Thyroid gland (tissue), 4 donors: ENCODE data around the gene OLFM1. TPM values are rescaled to one million over a fixed set of nuclear protein-coding genes. Genes with fewer than 3 reads are reported as not detected.

Experiments
- DNase-seq, 2 donors: peaks; one replicate each; pipeline ENCODE4 v3.0.0-alpha.2; 2019
- H3K27ac ChIP-seq, 3 donors: fragments of 200-600 bp; sonication (generic); 1 replicate in 2 of 3; 2 replicates in 1 of 3; pipeline ENCODE4 v1.5.1; 2016 to 2019; ENCODE audit warnings: mild to moderate bottlenecking in 1 of 3, moderate library complexity in 1 of 3
- H3K27me3 ChIP-seq: fragments of 200-600 bp; sonication (generic); one replicate; pipeline ENCODE4 v1.5.1; 2019
- H3K36me3 ChIP-seq, 2 donors: fragments of 200-600 bp; sonication (generic); one replicate each; pipeline ENCODE4 v1.5.1; 2016 to 2019
- H3K4me1 ChIP-seq, 2 donors: fragments of 200-600 bp; sonication (generic); one replicate each; pipeline ENCODE4 v1.5.1; 2017 to 2019
- H3K4me3 ChIP-seq, 3 donors: fragments of 200-600 bp; sonication (generic); replicated peaks in 1 of 3; 1 replicate in 2 of 3; 2 replicates in 1 of 3; pipeline ENCODE4 v1.5.1; 2016; ENCODE audit warnings: mild to moderate bottlenecking in 1 of 3
- H3K9me3 ChIP-seq: fragments of 200-600 bp; sonication (generic); one replicate; pipeline ENCODE4 v1.5.1; 2017
- POLR2A ChIP-seq, 2 donors: fragments of 450-650 bp; IDR thresholded peaks; one replicate each; pipeline ENCODE4 v1.6.1; 2017; ENCODE audit warnings: antibody characterized with exemption in 2 of 2, mild to moderate bottlenecking in 2 of 2, moderate library complexity in 1 of 2
- WGBS, 2 donors: methylation state at CpG; one replicate each; pipeline ENCODE4 v1.1.5; 2017; 5-methylcytosine and 5-hydroxymethylcytosine counted together
- intact Hi-C: fragments of 100-400 bp; cut with DNase I; formaldehyde crosslinking; loops from one replicate; pipeline ENCODE4 v1.15.1; 2023
- total RNA-seq, 4 donors: library from RNA; depleted of rRNA; stranded (reverse); fragments of >200 nt; gene quantifications; one replicate each; pipeline ENCODE4 v1.2.3, GENCODE V29; 2016
- TF ChIP-seq, protein P1 (sequence below), 6 experiments: fragments of 200-600 bp in 3 of 6; fragments of 450-650 bp in 3 of 6; sonication (generic) in 3 of 6; IDR thresholded peaks; one replicate each; pipeline ENCODE4 v1.5.1; 2016 to 2019; ENCODE audit warnings: antibody characterized with exemption in 6 of 6, mild to moderate bottlenecking in 2 of 6, inconsistent platforms in 1 of 6, moderate library complexity in 1 of 6

OLFM1 gene
- total RNA-seq, 4 donors from 2014 or later = 7.2 to 25.8 (median 17.4) TPM

DNA sequence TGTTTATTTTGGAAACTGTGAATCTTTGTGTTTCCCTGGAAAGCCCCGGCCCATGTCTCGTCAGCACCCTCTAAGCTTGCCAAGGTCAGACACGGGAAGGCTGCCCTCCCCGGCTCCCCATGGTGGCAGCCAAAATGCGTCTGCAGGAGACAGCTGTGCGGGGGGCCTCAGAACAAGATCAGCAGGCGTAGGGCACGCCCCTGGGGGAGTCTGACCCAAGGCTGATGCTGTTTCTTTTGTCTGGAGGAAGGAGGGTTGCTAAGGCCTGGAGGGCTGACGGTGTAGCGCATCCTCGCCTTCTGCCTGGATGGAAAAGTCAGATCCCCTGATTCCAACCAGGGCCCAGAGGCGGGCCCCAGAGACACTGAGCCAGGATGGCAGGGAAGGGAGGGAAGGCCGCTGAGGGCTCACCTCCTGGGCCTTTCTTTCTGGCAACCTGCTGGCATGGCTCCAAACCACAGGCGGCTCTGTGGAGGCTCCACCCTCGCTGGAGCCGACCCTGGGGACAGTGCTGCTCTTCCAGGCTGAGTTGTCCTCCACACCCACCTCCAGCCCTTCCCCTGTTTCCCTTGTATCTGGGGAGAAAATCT lies 57.2 kb downstream of the OLFM1 start:
- Histone ChIP-seq H3K36me3 (no peaks in the 10 kb centered on the region), H3K27me3 (no peaks in the 10 kb centered on the region), H3K4me3 (no peak overlapping the region), H3K9me3 (no peaks in the 10 kb centered on the region), H3K4me1 (peaks cover 0 to 12% of the 10 kb centered on the region in 2 donors), H3K27ac (no peak overlapping the region)
- intact Hi-C loops = no loop called here
- TF ChIP-seq, protein P1, sequence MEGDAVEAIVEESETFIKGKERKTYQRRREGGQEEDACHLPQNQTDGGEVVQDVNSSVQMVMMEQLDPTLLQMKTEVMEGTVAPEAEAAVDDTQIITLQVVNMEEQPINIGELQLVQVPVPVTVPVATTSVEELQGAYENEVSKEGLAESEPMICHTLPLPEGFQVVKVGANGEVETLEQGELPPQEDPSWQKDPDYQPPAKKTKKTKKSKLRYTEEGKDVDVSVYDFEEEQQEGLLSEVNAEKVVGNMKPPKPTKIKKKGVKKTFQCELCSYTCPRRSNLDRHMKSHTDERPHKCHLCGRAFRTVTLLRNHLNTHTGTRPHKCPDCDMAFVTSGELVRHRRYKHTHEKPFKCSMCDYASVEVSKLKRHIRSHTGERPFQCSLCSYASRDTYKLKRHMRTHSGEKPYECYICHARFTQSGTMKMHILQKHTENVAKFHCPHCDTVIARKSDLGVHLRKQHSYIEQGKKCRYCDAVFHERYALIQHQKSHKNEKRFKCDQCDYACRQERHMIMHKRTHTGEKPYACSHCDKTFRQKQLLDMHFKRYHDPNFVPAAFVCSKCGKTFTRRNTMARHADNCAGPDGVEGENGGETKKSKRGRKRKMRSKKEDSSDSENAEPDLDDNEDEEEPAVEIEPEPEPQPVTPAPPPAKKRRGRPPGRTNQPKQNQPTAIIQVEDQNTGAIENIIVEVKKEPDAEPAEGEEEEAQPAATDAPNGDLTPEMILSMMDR (IDR thresholded peaks at IDR 0.05) = no peak
- TF ChIP-seq POLR2A (IDR thresholded peaks at IDR 0.05) = no peak
- WGBS, 2 donors = 27 to 43% methylated on average over 11 to 16 of the region's 16 CpGs
- no peak for DNase-seq

DNA sequence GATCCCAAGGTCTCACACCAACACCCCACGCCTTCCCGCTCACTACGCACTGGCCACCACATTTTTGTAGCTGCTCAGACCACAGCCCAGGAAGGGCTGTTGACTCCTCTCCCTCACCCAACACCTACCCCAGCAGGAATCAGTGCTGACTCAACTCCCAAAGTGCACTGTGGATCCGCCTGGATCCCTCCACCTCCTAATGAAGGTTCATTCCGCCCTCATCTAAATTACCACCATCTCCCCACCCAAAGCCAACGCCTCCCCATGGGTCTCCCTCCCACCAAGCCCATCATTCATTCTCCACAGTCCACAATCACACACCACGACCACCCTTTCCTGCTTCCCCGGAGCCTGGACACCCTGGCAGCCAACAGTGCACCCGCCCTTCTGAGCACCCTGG lies 57.8 kb downstream of the OLFM1 start:
- Histone ChIP-seq H3K4me1 (peaks cover 0 to 12% of the 10 kb centered on the region in 2 donors), H3K9me3 (no peaks in the 10 kb centered on the region), H3K27me3 (no peaks in the 10 kb centered on the region), H3K36me3 (no peaks in the 10 kb centered on the region), H3K4me3 (no peak overlapping the region), H3K27ac (no peak overlapping the region)
- DNase-seq = no peak
- TF ChIP-seq, protein P1 (IDR thresholded peaks at IDR 0.05) = no peak
- no peak for TF ChIP-seq POLR2A (IDR thresholded peaks at IDR 0.05)
- WGBS, 2 donors = 85 to 86% methylated on average over 9 of the region's 9 CpGs
- intact Hi-C loops = no loop called here

DNA sequence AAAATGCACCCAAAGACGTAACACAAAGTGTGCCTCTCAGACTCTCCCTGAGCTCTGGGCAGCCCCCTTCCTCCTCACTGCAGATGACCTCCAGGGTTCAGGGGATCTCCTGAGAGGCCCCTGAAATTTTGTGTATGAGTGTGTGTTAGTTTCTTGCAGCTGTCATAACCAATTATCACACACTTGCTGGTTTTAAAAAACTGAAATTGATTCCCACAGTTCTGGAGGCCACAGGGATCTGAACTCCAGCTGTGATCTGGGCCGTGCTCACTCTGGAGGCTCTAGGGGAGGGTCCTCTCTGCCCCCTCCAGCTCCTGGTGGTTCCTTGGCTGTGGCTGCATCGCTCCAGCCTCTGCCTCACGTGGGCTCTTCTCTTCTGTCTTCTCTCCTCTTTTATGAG lies 58.8 kb downstream of the OLFM1 start:
- Histone ChIP-seq H3K27me3 (no peaks in the 10 kb centered on the region), H3K36me3 (no peaks in the 10 kb centered on the region), H3K4me1 (peaks cover 0 to 12% of the 10 kb centered on the region in 2 donors), H3K4me3 (no peak overlapping the region), H3K27ac (no peak overlapping the region), H3K9me3 (no peaks in the 10 kb centered on the region)
- WGBS, 2 donors = 82% methylated on average over 4 of the region's 4 CpGs
- intact Hi-C loops = no loop called here
- DNase-seq = no peak
- TF ChIP-seq, protein P1 (IDR thresholded peaks at IDR 0.05) = no peak
- no peak for TF ChIP-seq POLR2A (IDR thresholded peaks at IDR 0.05)

DNA sequence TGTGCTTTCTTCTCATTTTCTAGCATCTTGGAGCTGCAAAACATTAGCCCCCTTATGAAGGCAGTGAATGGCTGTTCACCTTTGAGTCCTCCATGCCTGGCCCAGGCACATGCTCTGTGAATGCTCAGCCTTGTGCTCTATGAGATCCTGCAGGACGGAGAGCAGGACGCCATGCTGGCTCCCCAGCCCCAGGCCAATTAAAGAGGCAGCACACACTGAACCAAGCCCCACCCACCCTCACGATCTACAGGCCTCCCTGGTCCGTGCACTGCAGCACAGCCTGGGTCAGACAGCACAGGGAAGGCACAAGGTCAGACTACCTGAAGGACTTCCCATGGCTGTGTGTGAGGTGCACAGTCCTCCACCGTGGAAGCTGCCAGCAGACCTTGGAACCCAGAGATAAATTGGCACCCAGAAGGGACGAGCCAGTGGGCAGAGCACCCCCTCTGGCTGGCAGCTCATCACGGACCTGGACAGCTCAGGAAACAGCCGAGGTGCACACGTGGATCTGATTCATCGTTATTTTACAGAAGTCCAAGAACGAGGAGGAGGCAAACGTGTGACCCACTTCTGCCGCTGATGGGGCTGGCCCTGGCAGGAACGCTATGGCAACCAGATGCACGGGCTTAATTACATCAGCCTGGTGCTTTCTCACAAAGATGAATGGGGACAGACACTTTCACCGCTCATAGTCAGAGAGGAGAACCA lies 59.5 kb downstream of the OLFM1 start:
- H3K27ac ChIP-seq = no peak overlapping the region
- no peak overlapping the region for H3K4me3 ChIP-seq
- no peaks in the 10 kb centered on the region for H3K9me3 ChIP-seq
- TF ChIP-seq, protein P1 (IDR thresholded peaks at IDR 0.05) = no peak
- TF ChIP-seq POLR2A (IDR thresholded peaks at IDR 0.05) = no peak
- no peaks in the 10 kb centered on the region for H3K27me3 ChIP-seq
- DNase-seq = no peak
- WGBS, 2 donors = 64 to 71% methylated on average over 13 to 15 of the region's 16 CpGs
- intact Hi-C loops = no loop called here
- no peaks in the 10 kb centered on the region for H3K36me3 ChIP-seq
- H3K4me1 ChIP-seq = peaks cover 0 to 12% of the 10 kb centered on the region in 2 donors

DNA sequence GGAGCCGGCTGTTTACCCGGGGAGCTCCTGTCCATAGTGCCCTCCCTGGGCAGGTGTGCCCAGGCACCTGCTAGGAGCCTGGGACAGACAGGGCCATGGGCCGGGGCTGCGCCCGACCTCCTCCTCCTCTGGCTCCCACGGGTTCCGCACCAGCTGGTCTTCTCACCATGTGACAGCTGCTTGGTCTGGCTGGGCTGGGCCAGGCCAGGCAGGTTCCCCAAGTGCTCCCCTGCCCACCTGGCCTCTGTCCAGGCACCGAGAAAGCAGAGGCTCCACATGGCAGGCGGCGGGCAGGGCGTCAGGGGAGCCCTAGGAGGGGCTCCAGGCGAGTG lies 60.0 kb downstream of the OLFM1 start:
- intact Hi-C loops = no loop called here
- no peaks in the 10 kb centered on the region for H3K27me3 ChIP-seq
- no peaks in the 10 kb centered on the region for H3K9me3 ChIP-seq
- no peaks in the 10 kb centered on the region for H3K36me3 ChIP-seq
- peaks cover 0 to 12% of the 10 kb centered on the region in 2 donors for H3K4me1 ChIP-seq
- 42 to 43% methylated on average over 10 to 11 of the region's 12 CpGs for WGBS, 2 donors
- no peak for TF ChIP-seq POLR2A (IDR thresholded peaks at IDR 0.05)
- TF ChIP-seq, protein P1 (IDR thresholded peaks at IDR 0.05) = no peak
- no peak overlapping the region for H3K27ac ChIP-seq
- DNase-seq = peak; percentile 60 to 61
- H3K4me3 ChIP-seq = no peak overlapping the region
